Frontal cortex (tissue), 4 donors: ENCODE data around the gene DUSP3. TPM values are rescaled to one million over a fixed set of nuclear protein-coding genes. Genes with fewer than 3 reads are reported as not detected.

ENCODE experiments used
- DNase-seq, 2 donors: peaks; one replicate each; pipeline ENCODE4 v3.0.0; 2012; ENCODE audit warnings: low spot score in 2 of 2
- FAIRE-seq: peaks from 2 replicates; lab custom pipeline; 2012; peaks lifted over from hg19 to GRCh38; lab: Jason Lieb, UNC
- total RNA-seq: library from RNA; depleted of rRNA; stranded (reverse); fragments of >200 nt; gene quantifications from one replicate; pipeline ENCODE4 v1.2.3, GENCODE V29; 2014
- donor health status: control.
- donor health status: control.
- donor health status: control.

Gene DUSP3
- total RNA-seq, 1 donor from 2014 or later: 33.0 TPM

GRCh38 chr17:43771463-43771862, 7.3 kb downstream of the DUSP3 start:
- no peak for DNase-seq
- no peak for FAIRE-seq

GRCh38 chr17:43770957-43771356, 7.8 kb downstream of the DUSP3 start:
- no peak for FAIRE-seq
- no peak for DNase-seq

GRCh38 chr17:43769859-43770258, 8.9 kb downstream of the DUSP3 start:
- DNase-seq (no peak), FAIRE-seq (no peak)

DNA sequence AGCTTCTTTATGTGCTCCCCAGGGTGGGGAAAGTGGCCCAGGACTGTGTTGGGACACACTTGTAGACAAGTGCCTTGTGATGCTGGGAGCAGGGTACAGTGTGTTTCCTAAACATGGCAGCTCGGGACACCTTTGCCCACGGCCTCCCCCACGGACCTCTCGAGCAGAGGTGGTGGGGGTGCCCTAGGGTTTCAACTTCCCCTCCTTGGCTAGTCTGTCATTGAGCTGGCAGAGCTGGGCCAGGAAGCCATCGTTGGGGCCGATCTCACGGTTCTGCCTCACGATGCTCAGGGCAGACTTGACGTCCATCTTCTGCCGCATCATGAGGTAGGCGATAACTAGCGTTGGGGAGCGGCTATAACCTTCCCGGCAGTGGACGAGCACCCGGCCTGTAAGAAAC, 9.4 kb downstream of the DUSP3 start:
- FAIRE-seq (no peak), DNase-seq (no peak)

GRCh38 chr17:43768943-43769342, 9.8 kb downstream of the DUSP3 start:
- FAIRE-seq (no peak), DNase-seq (no peak)

DNA sequence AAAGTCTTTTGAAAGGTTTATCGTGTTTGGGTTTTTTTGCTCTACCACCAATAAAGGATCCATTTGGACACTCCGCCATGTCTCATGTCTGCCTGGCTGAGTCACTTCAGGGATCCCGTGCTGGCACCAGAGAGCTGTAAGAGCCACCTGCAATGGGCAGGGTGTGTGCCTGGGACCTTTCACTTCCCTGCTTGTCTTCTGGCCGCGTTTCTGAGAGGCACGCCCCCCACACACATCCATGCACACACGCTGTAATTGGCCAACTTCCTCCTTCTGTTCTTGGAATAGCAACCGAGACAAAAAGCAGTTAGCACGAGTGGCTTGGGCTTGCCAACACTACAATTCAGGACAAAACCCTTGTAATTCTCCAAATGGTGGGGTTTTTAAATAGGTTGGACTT, 10.4 kb downstream of the DUSP3 start:
- DNase-seq (no peak), FAIRE-seq (no peak)

GRCh38 chr17:43767713-43768059, 11.1 kb downstream of the DUSP3 start:
- DNase-seq (no peak), FAIRE-seq (no peak)

- FAIRE-seq: no peak
These were observed 11.6 kb downstream of the DUSP3 start for GRCh38 chr17:43767053-43767712.

GRCh38 chr17:43766413-43767052, 12.2 kb downstream of the DUSP3 start:
- FAIRE-seq: no peak

More at GRCh38 chr17:43767053-43767712, 11.6 kb downstream of the DUSP3 start:
- no peak for DNase-seq

GRCh38 chr17:43760254-43760852, 18.4 kb downstream of the DUSP3 start:
- FAIRE-seq (peak; percentile 19), DNase-seq (peak; percentile 82 to 92)

More at GRCh38 chr17:43766413-43767052, 12.2 kb downstream of the DUSP3 start:
- peak in 1 of 2 donors; percentile 57 for DNase-seq

DNA sequence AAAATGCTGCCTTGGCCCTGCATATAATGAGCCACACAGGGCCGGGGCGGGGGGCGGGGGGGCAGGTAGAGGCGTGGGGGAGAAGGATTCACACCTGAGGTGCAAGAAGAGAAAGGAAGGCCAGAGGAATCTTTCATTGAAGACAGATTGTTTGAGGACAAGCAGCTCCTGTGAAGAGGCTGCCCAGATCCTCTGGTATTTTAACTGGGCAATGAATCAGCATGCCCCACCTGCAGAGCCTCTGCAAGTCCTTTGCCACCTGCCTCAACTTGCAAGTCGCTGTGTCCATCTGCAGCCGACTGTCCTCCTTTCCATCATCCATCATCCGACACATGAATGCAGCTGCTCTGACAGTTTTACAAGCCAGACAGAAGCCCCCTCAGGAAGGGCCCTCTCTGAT, 18.9 kb downstream of the DUSP3 start:
- DNase-seq: no peak
- FAIRE-seq: no peak

DNA sequence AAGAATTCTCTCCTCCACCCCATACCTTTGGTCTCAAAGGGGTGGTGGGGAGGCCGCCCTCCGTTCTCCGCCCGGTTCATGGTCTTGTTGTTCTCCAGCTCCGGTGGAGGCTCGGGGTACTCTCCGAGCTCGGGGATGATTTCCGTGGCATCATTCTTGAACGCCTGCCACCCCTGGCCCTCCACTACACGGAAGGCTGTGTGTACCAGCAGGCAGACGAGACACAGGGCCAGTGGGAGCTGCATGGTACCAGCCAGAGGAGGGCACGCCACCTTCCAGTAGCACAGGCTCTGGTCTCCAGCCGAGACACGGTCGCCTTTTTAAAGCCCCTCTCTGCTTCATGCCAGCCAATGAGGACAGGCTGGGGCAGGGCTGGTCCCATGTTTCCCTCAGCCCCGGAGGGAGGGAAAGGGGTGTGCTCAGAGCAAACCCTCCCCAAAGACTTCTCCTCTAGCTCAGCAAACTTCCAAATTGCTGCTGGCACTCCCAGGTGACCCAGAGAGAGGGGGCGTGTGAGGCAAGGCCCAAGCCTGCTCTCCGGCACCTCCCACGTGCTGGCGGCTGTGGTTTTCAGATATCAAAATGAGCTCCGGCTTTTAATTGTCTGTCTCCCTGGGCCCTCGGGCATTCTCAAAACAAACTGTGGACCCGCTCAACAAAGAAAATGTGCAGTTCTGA, 20.1 kb downstream of the DUSP3 start, which contains the start of gene SOST:
Gene SOST, minus strand, starts transcription at position 295 of the 678 bp plus-strand sequence. Its CDS starts 50 bp downstream, at position 245.
- DNase-seq: no peak
- FAIRE-seq: no peak

GRCh38 chr17:43758086-43758485, 20.7 kb downstream of the DUSP3 start:
- no peak for FAIRE-seq
- no peak for DNase-seq

DNA sequence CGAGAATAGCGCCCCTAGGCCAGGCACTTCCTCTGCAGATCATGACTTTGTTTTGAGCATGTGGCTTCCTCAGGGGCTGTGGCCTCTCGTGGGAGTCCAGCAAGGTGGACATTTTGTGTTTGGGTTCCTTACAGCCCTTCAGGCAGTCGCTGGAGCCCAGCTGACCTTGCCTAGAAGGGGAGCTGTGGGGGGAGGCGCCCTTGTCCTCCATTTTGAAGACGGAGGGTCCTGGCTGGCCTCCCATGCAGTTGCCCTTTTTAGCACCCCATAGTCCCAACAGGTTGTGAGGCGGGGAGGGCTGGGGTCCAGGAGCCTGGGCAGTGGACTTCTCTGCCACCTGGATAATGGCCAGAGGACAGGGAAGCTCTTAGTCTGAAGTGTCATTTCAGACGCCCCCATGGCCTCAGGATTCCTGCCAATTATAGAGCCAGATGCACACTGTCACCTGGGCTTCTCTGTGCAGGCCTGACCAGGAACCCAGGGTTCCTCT, 21.6 kb downstream of the DUSP3 start:
- no peak for FAIRE-seq
- DNase-seq: no peak

GRCh38 chr17:43756201-43756600, 22.6 kb downstream of the DUSP3 start:
- no peak for DNase-seq
- no peak for FAIRE-seq

- DNase-seq (peak in 1 of 2 donors; percentile 40), FAIRE-seq (no peak)
These were observed 23.3 kb downstream of the DUSP3 start for GRCh38 chr17:43755389-43755875.

DNA sequence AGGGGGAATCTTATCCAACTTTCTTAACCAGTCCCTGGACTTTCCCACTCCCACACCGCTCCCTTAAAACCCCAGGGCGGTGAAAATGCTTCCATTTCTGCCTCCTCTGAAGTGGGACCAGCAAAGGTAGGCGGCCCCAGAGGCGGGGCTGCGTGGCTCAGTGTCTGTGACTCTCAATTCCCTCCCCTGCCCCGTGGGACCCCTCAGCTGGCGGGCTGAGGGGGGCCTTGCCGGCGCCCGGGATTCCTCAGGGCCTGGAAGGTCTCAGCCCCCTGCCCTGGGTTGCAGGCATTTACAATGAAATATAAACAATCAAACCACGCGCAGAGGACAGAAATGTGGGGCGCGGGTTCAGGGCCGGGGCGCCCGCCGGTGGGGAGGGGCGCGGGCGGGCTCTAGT, 23.8 kb downstream of the DUSP3 start:
- FAIRE-seq: no peak

DNA sequence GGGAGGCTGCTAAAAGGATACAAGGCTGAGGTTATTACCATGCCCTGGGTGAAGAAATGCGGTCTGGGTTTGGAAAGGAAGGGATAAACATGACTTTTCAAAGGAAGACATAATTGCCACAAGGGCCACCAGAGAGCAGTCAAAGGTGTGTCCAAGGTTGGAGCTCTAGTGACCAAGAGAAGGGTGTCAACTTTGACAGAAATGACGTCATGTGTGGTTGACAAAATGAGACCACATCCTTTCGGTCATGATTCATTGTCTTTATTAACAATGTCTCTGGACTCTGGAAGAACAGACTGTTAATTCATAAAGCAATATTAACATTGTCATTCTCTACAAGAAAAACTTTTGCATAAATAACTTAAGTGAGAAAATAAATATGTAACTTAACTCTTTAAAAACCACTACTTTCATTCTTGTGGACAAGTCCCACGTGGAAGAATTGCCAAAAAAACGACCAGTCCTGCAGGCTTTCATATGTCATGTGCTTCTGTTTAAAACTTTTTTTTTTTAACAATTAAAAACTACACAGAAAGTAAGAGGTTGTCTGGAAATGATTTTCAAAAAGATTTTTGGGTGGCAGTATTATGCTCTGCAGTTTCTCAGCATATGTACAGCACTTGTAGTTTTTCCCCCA, 25.2 kb downstream of the DUSP3 start:
- no peak for FAIRE-seq
- DNase-seq: no peak

More for the DNA sequence above, 23.8 kb downstream of the DUSP3 start:
- DNase-seq: no peak

GRCh38 chr17:43750153-43750552, 28.6 kb downstream of the DUSP3 start:
- no peak for FAIRE-seq
- DNase-seq: no peak

DNA sequence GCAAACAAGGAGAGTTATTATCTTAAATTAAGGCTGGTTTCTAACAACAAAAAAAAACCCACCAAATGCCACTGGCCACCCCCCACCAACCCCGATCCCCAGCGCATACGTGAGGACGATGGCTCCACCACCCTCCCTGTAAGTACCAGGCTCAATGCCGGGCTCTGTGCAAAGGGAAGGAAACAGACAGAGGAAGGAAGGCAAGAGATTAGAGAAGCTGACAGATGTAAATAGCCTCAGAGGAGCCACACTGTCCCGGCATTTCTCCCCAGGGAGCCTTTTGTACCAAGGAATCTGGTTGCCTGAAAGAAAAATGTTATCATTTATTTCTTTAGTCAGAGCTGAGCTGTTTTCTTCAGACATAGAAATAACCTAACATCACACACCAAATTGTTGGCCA, 33.2 kb downstream of the DUSP3 start:
- FAIRE-seq (no peak), DNase-seq (no peak)
